Fibroblast of lung (primary cell): ENCODE measurements around the gene SH3GL1.

Source experiments
- EZH2 ChIP-seq: IDR thresholded peaks from 2 replicates; pipeline ENCODE4 v1.5.1; 2012; ENCODE audit warnings: low read length, control low read depth, mild to moderate bottlenecking; ENCODE audit errors: missing control alignments
- TF ChIP-seq, protein P1 (sequence below), 2 donors: IDR thresholded peaks in 1 of 2; conservative IDR thresholded peaks in 1 of 2; 1 replicate in 1 of 2; 2 replicates in 1 of 2; pipeline ENCODE4 v1.5.1; 2011 to 2012; ENCODE audit warnings: low read length in 2 of 2, control low read depth in 1 of 2, inconsistent platforms in 1 of 2, low read depth in 1 of 2, mild to moderate bottlenecking in 1 of 2

DNA sequence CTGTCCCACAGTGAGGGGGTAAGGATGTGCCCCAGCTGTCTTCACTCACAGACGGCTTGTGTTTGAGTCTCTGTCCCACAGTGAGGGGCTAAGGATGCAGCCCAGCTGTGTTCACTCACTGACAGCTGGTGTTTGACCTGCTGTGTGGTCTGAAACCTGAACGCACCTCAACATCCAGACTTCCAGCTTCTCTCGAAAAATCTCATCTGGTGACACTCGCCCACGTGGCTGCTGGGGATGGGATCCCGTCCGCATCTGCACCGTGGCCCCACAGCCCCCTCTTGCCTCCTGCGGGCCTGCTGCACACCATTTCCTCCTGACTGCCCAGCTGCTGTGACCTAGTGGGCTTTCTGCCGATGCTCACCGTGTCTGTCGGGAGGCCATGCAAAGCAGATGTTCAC lies 29.4 kb upstream of the SH3GL1 start:
- TF ChIP-seq, protein P1, sequence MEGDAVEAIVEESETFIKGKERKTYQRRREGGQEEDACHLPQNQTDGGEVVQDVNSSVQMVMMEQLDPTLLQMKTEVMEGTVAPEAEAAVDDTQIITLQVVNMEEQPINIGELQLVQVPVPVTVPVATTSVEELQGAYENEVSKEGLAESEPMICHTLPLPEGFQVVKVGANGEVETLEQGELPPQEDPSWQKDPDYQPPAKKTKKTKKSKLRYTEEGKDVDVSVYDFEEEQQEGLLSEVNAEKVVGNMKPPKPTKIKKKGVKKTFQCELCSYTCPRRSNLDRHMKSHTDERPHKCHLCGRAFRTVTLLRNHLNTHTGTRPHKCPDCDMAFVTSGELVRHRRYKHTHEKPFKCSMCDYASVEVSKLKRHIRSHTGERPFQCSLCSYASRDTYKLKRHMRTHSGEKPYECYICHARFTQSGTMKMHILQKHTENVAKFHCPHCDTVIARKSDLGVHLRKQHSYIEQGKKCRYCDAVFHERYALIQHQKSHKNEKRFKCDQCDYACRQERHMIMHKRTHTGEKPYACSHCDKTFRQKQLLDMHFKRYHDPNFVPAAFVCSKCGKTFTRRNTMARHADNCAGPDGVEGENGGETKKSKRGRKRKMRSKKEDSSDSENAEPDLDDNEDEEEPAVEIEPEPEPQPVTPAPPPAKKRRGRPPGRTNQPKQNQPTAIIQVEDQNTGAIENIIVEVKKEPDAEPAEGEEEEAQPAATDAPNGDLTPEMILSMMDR (conservative IDR thresholded peaks at IDR 0.05 in 1 of 2, IDR thresholded peaks at IDR 0.05 in 1 of 2; ENCODE audit: low read depth in 1 of 2, low read length in 2 of 2), result no peak
- TF ChIP-seq EZH2, result no peak
